ENCODE data around the gene PTPN7. TPM values are rescaled to one million over a fixed set of nuclear protein-coding genes. Genes with fewer than 3 reads are reported as not detected.

PTPN7 gene
- polyA plus RNA-seq, 2 of the 4 experiments (the other 2 are of a cell fraction): 0.08 TPM; not detected in 1

DNA sequence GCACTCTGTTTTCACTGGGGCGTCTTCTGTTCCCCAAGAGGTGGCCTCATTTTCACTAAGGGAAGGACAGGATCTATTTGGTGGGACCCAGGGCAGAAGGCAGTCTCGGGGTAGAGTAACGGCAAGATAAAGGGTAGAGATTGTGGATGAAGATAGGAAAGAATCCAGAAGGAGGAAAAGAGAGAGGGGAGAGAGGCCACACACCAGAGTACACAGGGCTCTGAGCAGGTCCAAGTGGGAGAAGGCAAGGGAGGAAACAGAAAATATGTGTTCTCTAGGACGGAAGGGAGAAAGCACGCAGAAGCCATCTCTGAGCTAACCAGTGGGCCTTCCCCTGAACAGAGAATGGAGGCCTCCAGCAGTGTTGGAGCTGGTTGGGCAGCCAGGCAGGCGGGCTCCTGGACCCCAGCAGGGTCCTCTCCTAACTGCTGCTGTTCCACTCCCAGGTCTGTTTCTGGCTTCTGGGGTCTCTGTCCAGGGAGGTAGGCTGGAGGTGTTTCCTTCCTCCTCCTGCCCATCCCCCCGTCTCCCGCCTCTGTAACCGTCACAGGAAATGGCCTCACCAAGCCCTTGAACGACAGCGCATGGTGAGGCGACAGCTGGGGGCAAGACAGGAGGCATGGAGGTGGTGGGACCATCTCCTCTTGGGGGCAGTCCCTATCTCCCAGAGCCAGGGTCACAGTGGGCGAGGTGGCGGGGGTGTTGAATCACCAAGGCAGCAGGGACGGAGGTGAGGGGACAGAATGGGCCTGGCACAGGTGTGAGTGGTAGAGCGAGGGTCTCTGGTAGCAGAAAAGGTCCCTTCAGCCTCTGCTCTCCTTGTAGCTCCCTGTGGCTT lies 649 bp downstream of the PTPN7 start:
- CTCF ChIA-PET: interaction anchor here (0.9 to 2.1 kb wide), 7 partner anchors 14 to 156 kb away, joined by 3 to 10 read pairs (median 4); partner anchors contain the start of gene LGR6
- ATAC-seq: no peak

DNA sequence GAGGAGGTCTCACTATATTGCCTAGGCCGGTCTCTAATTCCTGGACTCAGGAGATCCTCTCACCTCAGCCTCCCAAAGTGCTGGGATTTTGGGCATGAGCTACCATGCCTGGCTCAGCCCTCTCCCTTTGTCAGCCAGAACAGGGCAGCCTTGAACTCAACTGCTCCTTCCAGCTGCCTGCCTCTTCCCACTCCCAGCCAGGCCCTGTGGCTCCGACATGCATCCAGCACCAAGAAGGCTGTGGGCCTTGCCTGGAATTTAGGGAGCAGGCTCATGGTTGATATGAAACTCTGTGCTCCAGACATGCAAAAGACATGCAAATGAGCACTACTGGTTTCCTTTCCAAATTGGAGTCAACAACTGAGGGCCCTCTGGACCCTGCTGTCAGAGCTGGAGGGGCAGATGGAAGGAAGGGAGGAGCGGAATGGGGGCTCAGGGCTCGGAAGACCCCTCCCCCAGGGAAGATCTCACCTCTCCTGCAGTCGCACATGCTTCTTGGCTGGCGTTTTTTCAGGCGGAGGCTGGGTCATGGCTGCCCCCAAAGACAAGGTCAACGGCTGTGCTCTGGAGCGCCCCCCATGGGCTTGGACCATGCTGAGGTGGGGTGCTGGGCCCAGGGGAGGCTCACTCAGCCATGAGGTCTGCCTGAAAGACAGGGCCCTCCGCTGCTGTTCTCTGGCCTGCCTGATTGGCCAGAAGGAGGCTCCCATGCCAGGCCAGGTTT lies 1.4 kb downstream of the PTPN7 start:
- ATAC-seq (no peak), DNase-seq (ENCODE audit: low read depth in 1 of 2, low spot score in 1 of 2) (no peak), FAIRE-seq (no peak)
- Histone ChIP-seq H3K4me1 (peaks cover 29% of the 10 kb centered on the region), H3K4me2 (no peak overlapping the region), H3K27ac (no peak overlapping the region), H3K9me3 (no peaks in the 10 kb centered on the region), H3K4me3 (no peak overlapping the region)
- CTCF ChIA-PET: interaction anchor here (1.4 kb wide), 1 partner anchor 24 kb away, joined by 4 read pairs; no protein-coding TSS in a partner anchor
- 86% methylated on average over 9 of the region's 10 CpGs for WGBS (ENCODE audit: missing lambda C conversion rate)
- POLR2A ChIA-PET: no interaction called here
- TF ChIP-seq CBX8 (IDR thresholded peaks at IDR 0.05) (no peak), MYC (IDR thresholded peaks at IDR 0.05; ENCODE audit: borderline replicate concordance, low read length) (no peak), ZNF302 (CRISPR knock-in tag; IDR thresholded peaks at IDR 0.05) (no peak), MAZ (IDR thresholded peaks at IDR 0.05; ENCODE audit: borderline replicate concordance, low read depth, low read length) (no peak), FOSB (CRISPR knock-in tag; IDR thresholded peaks at IDR 0.05) (no peak), JUN (IDR thresholded peaks at IDR 0.05) (no peak), PBX3 (IDR thresholded peaks at IDR 0.05) (no peak), POLR2A (IDR thresholded peaks at IDR 0.05; ENCODE audit: low read length) (no peak), HOXA7 (CRISPR knock-in tag; IDR thresholded peaks at IDR 0.05) (no peak), HOXB5 (CRISPR knock-in tag; IDR thresholded peaks at IDR 0.05) (no peak), POLR2AphosphoS2 (conservative IDR thresholded peaks at IDR 0.05; ENCODE audit: low read length) (no peak)

More for the DNA sequence above, 649 bp downstream of the PTPN7 start:
- WGBS (ENCODE audit: missing lambda C conversion rate): 94% methylated on average over 16 of the region's 16 CpGs
- POLR2A ChIA-PET: no interaction called here
- TF ChIP-seq HEYL (CRISPR knock-in tag; IDR thresholded peaks at IDR 0.05) (no peak), KDM1A (IDR thresholded peaks at IDR 0.05; ENCODE audit: low read depth) (no peak), NR3C1 (IDR thresholded peaks at IDR 0.05) (no peak), EHF (CRISPR knock-in tag; IDR thresholded peaks at IDR 0.05) (no peak), ZNF302 (CRISPR knock-in tag; IDR thresholded peaks at IDR 0.05) (no peak), SMC3 (IDR thresholded peaks at IDR 0.05) (no peak), GATA3 (IDR thresholded peaks at IDR 0.05; ENCODE audit: borderline replicate concordance) (no peak), PBX3 (IDR thresholded peaks at IDR 0.05) (no peak), RNF2 (IDR thresholded peaks at IDR 0.05; ENCODE audit: borderline replicate concordance, low read depth) (no peak), TP53 (CRISPR knock-in tag; IDR thresholded peaks at IDR 0.05) (no peak), TFCP2L1 (CRISPR knock-in tag; IDR thresholded peaks at IDR 0.05) (no peak), RFX5 (IDR thresholded peaks at IDR 0.05) (no peak), EP300 (IDR thresholded peaks at IDR 0.05) (no peak), HOXB13 (CRISPR knock-in tag; IDR thresholded peaks at IDR 0.05; ENCODE audit: low read depth) (no peak)
- TF ChIP-seq, protein P1, sequence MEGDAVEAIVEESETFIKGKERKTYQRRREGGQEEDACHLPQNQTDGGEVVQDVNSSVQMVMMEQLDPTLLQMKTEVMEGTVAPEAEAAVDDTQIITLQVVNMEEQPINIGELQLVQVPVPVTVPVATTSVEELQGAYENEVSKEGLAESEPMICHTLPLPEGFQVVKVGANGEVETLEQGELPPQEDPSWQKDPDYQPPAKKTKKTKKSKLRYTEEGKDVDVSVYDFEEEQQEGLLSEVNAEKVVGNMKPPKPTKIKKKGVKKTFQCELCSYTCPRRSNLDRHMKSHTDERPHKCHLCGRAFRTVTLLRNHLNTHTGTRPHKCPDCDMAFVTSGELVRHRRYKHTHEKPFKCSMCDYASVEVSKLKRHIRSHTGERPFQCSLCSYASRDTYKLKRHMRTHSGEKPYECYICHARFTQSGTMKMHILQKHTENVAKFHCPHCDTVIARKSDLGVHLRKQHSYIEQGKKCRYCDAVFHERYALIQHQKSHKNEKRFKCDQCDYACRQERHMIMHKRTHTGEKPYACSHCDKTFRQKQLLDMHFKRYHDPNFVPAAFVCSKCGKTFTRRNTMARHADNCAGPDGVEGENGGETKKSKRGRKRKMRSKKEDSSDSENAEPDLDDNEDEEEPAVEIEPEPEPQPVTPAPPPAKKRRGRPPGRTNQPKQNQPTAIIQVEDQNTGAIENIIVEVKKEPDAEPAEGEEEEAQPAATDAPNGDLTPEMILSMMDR (IDR thresholded peaks at IDR 0.05): no peak
- TF ChIP-seq, protein P2, sequence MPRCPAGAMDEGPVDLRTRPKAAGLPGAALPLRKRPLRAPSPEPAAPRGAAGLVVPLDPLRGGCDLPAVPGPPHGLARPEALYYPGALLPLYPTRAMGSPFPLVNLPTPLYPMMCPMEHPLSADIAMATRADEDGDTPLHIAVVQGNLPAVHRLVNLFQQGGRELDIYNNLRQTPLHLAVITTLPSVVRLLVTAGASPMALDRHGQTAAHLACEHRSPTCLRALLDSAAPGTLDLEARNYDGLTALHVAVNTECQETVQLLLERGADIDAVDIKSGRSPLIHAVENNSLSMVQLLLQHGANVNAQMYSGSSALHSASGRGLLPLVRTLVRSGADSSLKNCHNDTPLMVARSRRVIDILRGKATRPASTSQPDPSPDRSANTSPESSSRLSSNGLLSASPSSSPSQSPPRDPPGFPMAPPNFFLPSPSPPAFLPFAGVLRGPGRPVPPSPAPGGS (IDR thresholded peaks at IDR 0.05): no peak
- TF ChIP-seq, protein P3, sequence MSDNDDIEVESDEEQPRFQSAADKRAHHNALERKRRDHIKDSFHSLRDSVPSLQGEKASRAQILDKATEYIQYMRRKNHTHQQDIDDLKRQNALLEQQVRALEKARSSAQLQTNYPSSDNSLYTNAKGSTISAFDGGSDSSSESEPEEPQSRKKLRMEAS (IDR thresholded peaks at IDR 0.05): no peak
- Histone ChIP-seq H3K4me1 (peaks cover 23% of the 10 kb centered on the region), H3K4me3 (no peak overlapping the region), H3K4me2 (no peak overlapping the region), H3K9me3 (no peaks in the 10 kb centered on the region), H3K27ac (no peak overlapping the region; a peak in 1 of 6 replicates)
- no peak for DNase-seq (ENCODE audit: low read depth in 1 of 2, low spot score in 1 of 2)
- no peak for FAIRE-seq
